Hematopoietic multipotent progenitor cell treated with erythropoietin and hydrocortisone succinate and interleukin-3 and kit ligand, for 8 days (in vitro differentiated cells): ENCODE results near the gene DALRD3.

ENCODE experiments used
- DNase-seq: peaks from one replicate; pipeline ENCODE4 v3.0.0-alpha.2; 2015

Gene DALRD3

GRCh38 chr3:49004352-49005302 is 13.8 kb downstream of the DALRD3 start:
- DNase-seq = peak; percentile 83

- DNase-seq = no peak
Observed at GRCh38 chr3:49001155-49001554, 17.2 kb downstream of the DALRD3 start.

- no peak for DNase-seq
Observed at GRCh38 chr3:48999085-48999858, 19.1 kb downstream of the DALRD3 start.

- DNase-seq = no peak
Observed at GRCh38 chr3:48997714-48998637, 20.4 kb downstream of the DALRD3 start.

GRCh38 chr3:48997102-48997635 is 21.2 kb downstream of the DALRD3 start:
- no peak for DNase-seq

GRCh38 chr3:48996640-48997039 is 21.7 kb downstream of the DALRD3 start:
- no peak for DNase-seq

GRCh38 chr3:48993834-48994233 is 24.5 kb downstream of the DALRD3 start:
- DNase-seq = no peak

GRCh38 chr3:48991851-48992545 is 26.4 kb downstream of the DALRD3 start:
- no peak for DNase-seq

GRCh38 chr3:48990636-48991469 is 27.5 kb downstream of the DALRD3 start:
- peak; percentile 63 for DNase-seq

GRCh38 chr3:48989796-48990635 is 28.4 kb downstream of the DALRD3 start, which contains the start of gene P4HTM:
Gene P4HTM (plus strand): TSS chr3:48990241. CDS start chr3:48990257, 16 bp downstream.
- peak; percentile 89 for DNase-seq

- no peak for DNase-seq
Observed at GRCh38 chr3:48989126-48989795, 29.1 kb downstream of the DALRD3 start.

GRCh38 chr3:48985831-48986376 is 32.5 kb downstream of the DALRD3 start:
- DNase-seq = no peak

- DNase-seq = no peak
Observed at GRCh38 chr3:48984663-48985062, 33.7 kb downstream of the DALRD3 start.

GRCh38 chr3:48983096-48983495 is 35.3 kb downstream of the DALRD3 start:
- DNase-seq = no peak

GRCh38 chr3:48982686-48983085 is 35.7 kb downstream of the DALRD3 start:
- DNase-seq = no peak

GRCh38 chr3:48982016-48982415 is 36.4 kb downstream of the DALRD3 start:
- no peak for DNase-seq

GRCh38 chr3:48980295-48980694 is 38.1 kb downstream of the DALRD3 start:
- no peak for DNase-seq

- no peak for DNase-seq
Observed at GRCh38 chr3:48979451-48979850, 38.9 kb downstream of the DALRD3 start.
